NCI-H446 (cell line): Measurements from ENCODE around the gene CELSR2.
A peak's percentile ranks its signal among the peaks of the same experiment; 100 is the strongest.

Experiments used
- DNase-seq, 2 experiments: peaks; one replicate each; lab custom pipeline; 2025; lab: John Stamatoyannopoulos, UW

The CELSR2 gene

DNA sequence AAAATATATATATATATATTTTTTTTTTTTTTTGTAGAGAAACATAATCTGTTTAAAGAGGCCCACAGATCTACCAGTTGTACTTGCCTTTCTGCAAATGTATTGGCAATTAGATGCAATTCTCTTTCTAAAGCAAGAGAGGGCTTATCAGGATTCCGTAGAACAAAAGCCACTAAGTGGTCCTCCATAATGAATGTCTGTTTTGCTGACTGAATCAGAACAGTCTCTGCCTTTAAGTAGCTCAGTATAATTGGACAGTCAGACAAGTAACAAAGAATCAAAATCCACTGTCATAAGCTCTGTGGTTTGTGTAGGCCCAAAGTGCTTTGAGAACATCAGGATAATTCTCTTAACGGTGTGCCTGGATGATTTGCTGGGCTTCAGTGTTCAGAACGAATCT, 18.3 kb upstream of the CELSR2 start:
- DNase-seq: no peak

DNA sequence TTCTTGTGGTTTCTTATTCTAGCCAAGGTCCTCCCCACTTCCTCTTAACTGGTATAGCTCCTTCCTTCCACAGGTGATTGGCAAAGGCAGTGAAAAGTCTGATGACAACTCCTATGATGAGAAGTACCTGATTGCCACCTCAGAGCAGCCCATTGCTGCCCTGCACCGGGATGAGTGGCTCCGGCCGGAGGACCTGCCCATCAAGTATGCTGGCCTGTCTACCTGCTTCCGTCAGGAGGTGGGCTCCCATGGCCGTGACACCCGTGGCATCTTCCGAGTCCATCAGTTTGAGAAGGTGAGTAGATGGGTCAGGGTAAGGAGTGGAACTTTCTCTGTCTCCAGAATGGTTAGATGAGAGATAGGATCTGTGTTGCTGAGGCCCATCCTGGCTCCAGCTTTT, 14.2 kb upstream of the CELSR2 start:
- no peak for DNase-seq

DNA sequence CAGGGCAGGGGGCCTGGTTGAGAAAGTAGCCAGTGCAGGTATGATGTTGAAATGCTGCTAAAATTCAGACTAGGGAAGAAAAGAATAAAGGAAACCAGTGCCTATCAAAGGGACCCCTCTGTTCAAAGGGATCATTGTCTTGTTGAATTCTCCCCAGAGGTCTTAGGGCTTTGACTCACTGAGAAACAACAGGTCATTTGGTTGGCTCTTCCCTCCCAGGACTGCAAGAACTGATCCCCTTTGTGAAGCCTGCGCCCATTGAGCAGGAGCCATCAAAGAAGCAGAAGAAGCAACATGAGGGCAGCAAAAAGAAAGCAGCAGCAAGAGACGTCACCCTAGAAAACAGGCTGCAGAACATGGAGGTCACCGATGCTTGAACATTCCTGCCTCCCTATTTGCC, 11.8 kb upstream of the CELSR2 start:
- DNase-seq: no peak

DNA sequence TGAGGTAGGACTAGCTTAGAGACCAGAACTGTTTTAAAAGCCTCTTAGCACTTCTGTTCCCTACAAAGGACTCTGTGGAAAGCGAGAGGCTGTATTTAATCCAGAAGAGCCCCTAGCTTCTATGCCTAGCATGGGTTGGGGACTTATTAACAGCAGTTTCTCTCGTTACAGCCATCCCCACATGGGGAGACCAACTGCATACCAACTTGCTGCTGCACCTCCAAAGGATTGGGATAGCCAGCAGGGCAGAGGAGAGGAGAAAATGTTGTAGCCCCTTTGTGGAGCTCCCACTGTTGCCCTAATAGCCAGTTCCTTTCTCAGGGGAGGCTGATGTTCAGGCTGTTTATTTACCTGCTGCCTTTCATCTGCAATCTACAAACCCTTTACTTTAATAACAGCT, 11.0 kb upstream of the CELSR2 start:
- DNase-seq: no peak

DNA sequence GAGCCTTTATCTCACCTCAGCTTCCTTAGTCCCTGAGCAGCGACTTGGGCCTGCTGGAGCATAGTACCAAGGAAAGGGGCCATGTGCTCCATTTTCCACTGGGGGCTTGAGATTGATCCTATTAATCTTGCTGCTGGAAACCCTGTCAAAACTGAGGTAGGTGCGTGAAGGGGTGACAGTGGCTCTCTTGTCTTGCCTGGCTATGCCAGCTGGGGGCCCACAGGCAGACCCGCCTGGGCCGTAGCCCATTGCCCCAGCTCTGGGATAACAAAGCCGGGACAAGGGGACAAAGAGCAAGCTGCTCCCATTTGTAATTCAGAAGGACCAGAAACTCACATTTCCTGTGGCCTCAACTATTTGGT, 10.3 kb upstream of the CELSR2 start:
- DNase-seq: no peak

DNA sequence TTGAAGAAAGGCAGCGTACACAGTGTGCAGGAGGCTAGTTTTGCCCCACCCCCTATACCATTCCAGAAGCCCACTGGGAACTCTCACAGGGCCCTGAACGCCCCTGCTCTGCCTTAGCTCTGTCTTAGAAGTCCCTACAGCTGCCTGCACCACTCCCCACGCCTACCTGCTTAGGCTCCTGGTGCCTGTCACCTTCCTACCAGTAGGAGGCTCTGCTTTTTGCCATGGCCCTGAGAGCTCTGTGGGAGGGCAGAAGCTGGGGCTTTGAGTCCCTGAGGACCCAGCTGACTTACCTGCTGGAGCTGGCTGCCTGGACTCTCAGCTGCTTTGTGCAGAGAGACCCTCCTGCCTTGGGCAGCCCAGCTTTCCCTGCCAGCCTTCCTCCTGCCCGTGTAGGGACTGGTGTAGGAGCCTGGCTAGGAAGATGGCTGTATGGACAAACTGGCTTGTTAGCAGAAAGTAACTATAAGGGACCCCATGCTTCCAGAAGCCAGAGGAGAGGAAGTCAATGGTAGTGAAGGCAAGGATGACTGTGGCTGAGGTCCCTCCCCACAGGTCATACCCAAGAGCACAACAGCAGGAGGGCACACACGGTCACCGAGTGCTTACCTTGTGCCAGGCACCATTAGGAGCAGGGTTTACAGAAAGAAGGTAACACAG, 9.8 kb upstream of the CELSR2 start:
- no peak for DNase-seq

DNA sequence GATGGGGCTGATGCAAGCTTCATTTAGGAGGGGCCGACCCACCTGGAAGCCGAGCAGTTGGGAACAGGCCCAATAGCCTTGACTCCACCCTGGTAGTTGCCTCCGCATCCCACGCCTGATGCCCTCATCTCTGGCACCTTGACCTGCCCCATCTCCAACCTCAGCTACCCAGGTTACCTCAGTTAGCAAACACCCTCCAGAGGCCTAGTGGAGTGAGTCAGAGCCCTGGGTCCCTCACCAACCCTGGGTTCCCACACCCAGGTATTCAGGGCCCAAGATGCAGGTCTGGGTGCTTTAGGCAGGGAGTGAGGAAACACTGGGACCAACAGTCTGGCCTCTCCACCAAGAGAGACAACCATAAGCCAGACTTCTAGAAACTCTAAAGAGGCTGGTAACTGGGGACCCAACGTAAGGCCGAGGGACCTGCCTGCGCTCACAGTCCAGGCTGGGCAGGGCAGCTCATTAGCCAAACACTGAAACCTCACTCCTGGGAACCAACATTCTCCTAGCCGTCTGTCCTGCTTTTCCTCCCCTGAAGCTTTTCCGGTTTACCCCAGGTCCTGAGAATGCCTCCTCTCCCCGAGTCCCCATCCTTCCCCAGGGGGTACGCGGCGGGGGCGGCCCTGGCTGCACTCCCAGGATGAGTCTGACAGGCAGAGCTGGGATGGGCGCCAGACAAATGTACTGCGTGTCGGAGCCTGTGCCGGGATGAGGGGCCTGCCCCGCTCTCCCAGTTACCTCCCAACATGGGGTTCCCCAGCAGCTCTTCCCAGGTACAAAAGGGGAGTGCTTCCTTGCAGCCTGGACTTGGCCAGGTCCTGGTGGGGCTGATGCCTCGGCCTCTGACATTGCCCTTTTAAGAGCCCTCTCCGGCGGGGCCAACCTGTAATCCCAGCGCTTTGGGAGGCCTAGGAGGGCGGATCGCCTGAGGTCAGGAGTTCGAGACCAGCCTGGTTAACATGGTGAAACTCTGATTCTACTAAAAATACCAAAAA, 8.9 kb upstream of the CELSR2 start:
- peak; percentile 58 to 89 for DNase-seq

DNA sequence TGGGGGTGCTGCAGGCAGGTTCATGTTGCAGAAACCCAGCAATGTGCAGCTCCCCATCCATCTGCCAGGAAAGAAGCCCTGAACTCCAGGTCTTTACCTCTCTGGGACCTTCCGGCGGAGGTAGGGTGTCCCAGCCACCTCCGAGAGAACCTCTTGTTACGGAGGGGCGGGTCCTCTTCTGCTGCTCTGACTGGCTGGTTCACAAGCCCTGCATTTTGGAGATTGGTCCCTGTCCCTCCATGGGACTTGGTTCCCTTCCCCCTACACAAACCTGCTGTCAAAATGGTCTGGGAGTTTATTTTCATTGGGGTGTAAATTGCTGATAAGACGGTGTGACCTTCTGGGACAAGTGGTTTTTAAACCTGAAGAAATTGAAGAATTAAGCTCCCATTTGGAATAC, 8.0 kb upstream of the CELSR2 start:
- DNase-seq: no peak

DNA sequence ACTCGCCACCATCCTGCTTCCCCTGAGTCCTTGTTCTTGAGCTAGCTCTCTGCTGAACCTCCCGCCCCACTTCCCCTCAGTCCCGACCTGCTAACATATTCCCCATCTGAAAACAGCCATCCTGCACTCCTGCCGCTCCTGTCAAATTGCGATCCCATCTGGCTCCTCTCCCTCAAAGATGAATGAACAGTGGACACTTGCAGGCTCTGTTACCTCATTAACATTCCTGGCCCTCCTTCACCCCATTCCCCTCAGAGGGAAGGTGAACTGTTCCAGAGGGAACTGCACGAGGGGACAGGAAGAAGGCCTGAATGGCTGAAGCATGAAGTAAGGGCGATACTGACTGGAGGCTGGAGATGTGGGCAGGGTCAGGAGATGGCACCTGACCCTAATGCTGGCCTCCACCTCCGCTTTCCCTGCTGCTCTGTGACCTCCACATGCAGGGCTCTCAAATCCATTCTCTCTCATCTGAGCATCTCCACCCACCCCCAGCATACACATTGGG, 7.4 kb upstream of the CELSR2 start:
- peak; percentile 27 to 46 for DNase-seq

DNA sequence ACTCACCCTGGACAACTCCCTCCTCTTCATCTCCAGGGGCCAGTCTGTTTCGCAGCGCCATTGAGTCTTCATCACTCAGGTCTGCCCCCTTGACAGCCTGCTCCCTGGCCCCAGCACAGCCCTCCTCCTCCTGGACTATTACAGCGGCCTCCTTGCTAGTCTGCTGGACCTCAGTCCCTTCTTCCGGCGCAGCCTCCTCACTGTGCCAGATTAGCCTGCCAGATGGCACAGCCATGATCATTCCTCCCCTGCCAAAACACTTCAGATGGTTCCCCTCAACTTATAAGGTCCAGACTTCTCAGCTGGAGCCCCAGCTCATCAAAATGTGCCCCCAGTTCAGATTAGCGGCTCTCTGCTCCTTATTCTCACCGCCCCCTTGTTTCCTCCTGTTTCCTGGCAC, 7.0 kb upstream of the CELSR2 start:
- peak; percentile 60 to 89 for DNase-seq

DNA sequence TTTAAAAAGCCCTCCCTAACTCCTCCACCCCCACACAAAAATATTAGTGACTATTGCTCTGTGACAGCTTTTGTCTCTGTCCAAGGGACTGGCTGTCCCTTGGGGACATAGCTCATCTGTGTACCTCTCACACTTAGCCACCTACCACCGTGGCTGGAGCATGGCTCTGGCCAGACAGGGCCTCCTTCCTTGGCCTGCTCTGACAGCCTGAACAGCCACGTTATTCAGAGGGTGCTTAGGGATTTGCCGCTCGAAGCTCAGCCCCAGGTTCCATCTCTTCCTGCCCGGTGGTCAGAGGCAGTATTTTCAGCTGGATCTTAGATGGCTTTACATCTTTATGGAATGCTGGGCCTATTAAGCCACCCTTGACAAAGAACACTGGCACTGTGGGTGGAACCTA, 6.1 kb upstream of the CELSR2 start:
- DNase-seq: no peak

DNA sequence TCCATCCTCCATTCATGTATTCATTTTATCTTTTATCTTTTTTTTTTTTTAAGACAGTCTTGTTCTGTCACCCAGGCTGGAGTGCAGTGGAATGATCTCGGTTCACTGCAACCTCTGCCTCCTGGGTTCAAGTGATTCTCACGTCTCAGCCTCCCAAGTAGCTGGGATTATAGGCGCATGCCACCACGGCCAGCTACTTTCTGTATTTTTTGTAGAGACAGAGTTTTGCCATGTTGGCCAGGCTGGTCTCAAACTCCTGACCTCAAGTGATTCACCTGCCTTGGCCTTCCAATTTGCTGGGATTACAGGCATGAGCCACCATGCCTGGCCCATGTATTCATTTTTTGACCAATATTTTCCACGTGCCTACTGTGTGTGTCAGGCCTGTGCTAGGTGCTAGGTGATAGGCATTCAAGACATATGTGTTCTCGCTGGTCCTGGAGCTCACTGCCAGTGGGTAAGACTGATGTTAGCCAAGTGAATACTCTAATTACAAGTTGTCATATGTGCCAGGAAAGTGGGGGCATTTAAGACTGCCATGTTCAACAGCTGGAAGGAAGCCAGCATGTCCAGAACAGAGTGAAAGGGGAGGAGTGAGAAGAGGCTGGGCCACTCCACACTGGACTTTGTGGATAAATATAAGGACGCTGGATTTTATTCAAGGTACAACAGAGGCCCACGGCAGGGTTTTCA, 5.3 kb upstream of the CELSR2 start:
- peak; percentile 32 to 88 for DNase-seq

DNA sequence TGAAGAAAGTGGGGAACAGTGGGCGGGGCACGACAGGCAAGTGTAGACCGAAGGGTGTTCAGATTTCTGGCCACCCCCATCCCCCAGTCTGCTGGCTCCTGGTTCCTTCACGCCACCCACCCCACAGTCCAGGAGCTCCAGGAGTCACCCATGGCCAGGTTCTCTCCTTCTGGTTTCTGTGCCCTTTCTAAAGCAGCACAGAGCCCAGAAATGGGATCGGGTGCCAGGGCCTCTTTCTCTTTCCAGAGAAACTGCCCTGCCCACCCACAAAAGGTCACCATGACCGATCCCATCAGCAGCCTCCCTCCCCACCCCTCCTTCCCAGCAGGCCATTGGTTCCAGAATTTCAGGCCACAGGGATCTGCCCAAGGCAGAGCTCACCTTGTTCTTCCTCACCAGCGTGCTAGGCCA, 3.2 kb upstream of the CELSR2 start:
- DNase-seq: no peak

DNA sequence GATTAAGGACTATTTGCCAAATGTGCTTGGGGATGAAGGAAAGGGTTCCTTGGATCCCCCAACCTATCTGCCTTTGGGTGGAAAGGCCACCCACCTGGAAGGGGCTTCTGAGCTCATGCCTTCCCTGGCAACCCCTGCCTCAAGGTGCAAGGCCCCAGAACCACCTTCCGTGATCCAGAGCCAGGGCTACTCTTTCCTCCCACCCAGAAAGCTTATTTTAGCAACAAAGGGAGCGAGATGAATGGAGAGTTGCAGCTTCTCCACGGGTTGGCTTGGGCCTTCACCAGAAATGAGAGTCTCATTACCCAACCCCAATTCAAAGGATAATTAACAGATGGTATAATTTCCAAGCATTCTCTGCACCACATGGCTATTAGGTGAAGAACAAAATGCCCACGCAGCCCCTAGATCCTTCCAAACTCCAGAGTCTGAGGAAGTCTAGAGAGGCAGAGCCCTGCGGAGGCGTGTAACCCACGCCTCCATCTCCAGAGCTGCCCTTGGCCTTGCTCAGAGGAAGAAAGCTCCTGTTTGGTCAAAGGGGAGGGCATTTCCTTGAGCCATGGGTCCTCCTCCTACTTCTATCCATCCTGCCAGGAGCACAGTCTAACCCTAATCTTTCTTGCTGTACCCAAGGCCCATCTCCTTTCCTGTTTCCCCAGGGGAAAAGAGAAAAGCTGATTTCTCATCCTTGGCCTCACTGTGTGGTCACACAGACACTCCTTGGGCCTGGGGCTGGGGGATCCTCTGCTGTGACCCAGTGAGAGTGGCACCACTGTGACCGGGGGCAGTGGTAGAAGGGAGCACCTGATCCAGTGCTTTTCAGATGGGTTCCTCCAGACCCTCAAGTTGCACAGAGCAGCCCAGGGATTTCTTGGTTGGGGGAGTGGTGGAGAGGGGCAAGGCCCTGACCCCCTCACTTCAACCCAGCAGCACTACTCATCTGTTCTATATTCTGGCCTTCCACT, 1.7 kb upstream of the CELSR2 start:
- no peak for DNase-seq

DNA sequence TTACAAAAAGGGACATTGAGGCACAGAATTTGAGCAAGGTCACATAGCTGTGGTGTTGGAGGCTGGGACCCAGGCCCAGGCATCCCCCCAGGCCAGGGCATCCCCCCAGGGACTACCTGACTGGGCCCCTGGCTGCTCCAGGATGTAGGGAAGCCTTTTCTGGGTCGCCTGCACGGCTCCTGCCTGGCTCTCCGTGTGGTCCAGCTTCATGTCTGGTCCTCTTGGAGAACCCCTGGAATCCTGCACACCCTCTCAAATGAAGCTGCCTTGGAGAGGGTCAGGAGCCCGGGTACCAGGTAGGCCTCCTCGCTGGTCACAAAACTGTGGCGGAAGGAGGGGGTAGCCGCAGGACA, 919 bp upstream of the CELSR2 start:
- DNase-seq: no peak

DNA sequence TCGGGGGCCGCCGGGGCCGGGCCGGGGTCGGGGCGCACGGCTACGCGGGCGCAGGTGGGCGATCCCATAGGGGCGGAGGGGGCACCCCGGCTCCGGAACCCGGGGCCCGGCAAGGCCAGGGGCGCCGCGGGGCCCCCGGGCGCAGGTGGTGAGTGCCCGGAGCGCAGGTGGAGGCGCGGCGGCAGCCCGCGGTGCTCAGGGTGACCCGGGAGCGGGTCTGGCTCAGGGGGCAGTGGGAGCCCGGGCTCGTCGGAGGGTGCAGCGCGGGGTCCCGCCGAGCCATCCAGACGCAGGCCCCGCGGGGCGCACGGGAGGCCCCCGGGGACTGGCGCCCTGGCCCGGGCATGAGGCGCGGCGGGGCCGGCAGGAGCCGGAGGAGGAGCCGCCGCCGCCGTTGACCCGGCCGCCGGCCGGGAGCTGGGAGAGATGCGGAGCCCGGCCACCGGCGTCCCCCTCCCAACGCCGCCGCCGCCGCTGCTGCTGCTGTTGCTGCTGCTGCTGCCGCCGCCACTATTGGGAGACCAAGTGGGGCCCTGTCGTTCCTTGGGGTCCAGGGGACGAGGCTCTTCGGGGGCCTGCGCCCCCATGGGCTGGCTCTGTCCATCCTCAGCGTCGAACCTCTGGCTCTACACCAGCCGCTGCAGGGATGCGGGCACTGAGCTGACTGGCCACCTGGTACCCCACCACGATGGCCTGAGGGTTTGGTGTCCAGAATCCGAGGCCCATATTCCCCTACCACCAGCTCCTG, 489 bp downstream of the CELSR2 start:
- DNase-seq: no peak

DNA sequence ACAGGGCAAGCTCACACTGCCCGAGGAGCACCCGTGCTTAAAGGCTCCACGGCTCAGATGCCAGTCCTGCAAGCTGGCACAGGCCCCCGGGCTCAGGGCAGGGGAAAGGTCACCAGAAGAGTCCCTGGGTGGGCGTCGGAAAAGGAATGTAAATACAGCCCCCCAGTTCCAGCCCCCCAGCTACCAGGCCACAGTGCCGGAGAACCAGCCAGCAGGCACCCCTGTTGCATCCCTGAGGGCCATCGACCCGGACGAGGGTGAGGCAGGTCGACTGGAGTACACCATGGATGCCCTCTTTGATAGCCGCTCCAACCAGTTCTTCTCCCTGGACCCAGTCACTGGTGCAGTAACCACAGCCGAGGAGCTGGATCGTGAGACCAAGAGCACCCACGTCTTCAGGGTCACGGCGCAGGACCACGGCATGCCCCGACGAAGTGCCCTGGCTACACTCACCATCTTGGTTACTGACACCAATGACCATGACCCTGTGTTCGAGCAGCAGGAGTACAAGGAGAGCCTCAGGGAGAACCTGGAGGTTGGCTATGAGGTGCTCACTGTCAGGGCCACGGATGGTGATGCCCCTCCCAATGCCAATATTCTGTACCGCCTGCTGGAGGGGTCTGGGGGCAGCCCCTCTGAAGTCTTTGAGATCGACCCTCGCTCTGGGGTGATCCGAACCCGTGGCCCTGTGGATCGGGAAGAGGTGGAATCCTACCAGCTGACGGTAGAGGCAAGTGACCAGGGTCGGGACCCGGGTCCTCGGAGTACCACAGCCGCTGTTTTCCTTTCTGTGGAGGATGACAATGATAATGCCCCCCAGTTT, 1.3 kb downstream of the CELSR2 start:
- no peak for DNase-seq

DNA sequence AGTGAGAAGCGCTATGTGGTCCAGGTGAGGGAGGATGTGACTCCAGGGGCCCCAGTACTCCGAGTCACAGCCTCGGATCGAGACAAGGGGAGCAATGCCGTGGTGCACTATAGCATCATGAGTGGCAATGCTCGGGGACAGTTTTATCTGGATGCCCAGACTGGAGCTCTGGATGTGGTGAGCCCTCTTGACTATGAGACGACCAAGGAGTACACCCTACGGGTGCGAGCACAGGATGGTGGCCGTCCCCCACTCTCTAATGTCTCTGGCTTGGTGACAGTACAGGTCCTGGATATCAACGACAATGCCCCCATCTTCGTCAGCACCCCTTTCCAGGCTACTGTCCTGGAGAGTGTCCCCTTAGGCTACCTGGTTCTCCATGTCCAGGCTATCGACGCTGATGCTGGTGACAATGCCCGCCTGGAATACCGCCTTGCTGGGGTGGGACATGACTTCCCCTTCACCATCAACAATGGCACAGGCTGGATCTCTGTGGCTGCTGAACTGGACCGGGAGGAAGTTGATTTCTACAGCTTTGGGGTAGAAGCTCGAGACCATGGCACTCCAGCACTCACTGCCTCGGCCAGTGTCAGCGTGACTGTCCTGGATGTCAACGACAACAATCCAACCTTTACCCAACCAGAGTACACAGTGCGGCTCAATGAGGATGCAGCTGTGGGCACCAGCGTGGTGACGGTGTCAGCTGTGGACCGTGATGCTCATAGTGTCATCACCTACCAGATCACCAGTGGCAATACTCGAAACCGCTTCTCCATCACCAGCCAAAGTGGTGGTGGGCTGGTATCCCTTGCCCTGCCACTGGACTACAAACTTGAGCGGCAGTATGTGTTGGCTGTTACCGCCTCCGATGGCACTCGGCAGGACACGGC, 2.2 kb downstream of the CELSR2 start:
- DNase-seq: no peak
